GM18498 (cell line): Measurements from ENCODE around the gene TRAF2.

ENCODE experiments used
- ATAC-seq: cut with Tn5 transposase; IDR thresholded peaks from one replicate; pipeline ENCODE4 v1.9.1; 2021; ENCODE audit warnings: mild to moderate bottlenecking, moderate library complexity; ENCODE audit not compliant: unreplicated experiment

Gene TRAF2

DNA sequence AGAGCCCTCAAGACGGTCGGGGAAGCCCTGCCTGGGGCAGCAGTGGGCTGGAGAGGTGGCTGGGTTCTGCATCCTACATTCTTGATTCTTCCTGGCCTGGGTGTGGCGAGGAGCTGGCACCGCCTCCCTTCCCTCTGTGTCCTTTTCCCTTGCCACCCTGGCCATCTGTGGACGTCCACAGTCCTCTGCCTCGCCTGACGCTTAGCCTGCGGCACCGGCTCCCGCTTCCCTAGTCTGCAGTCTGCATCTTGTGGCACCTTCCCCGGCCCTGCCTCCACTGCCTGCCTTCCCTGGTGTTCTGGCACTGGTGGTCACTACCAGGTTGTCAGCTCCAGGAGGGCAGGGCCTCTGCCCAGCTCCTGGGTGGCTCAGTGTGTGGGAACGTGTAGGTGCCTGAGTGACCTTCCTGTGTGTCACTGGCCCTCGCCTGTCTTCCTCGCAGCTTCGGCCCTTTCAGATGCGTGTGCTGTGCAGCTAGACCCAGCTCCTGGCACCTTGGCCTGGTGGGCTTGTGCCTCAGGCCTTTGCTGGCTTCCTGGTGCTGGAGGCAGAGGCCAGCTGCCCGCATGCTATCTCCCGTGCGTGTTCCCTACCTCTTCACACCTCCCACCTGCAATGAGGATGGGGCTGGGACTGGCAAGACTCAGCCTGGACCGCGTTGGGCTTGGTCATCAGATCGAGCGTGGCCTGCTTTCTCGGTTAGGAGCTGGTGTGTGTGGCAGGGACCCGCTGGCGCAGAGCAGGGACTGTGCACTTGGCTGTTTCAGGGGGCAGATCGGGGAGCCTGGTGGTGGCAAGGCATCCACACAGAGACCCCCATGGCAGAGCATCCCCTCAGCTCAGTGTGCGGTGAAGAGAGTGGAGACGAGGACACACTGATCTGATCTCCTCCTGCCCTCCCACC is 20.9 kb downstream of the TRAF2 start:
- no peak for ATAC-seq

DNA sequence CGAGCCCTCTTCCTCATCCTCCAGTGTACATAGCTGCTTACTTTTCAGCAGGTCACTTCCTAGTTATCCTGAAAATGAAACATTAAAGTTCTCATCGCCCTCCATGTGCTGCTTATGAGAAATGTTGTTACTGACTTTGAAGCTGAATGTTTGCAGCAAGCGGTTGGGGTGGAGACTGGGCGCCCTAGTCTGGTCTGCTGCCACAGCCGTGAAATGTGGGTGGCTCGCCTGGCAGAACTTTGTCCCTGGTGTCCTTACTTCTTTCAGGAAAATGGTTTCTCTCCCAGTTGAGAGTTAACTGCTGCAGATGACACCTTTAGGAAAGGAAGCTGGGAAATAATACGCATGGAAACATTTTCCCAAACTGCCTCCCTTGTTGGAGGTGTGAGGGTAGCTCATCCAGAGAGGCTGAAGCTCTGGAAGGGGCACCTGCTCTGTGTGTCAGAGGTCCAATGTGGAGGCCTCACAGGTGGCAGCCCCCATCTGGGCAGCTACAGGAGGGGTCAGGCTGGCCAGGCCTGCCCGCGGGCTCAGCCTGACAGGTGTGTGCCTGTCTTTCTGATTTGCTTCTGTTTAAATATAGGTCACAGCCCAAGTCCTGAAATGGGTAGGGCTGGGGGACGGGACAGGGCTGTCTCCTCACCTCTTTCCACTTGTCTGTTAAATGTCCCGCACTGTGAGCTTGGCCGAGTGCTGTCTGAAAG is 24.0 kb downstream of the TRAF2 start:
- no peak for ATAC-seq

DNA sequence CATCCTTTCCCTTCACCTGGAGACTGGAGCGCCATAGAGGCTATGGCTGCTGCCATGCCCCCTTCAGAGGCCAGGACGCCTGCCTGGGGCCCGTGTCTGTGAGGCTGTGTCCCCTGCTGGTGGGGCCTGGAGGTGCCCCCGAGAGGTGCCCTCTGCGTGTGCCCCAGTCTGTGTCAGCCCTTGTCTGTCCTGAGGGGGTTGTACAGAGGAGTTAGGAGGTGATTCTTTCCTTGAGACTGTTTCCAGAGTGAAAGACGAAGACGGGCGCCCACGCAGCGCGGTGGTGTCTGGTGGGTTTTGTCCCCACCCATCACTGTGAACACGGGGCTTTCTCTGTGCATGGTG is 24.6 kb downstream of the TRAF2 start:
- no peak for ATAC-seq

DNA sequence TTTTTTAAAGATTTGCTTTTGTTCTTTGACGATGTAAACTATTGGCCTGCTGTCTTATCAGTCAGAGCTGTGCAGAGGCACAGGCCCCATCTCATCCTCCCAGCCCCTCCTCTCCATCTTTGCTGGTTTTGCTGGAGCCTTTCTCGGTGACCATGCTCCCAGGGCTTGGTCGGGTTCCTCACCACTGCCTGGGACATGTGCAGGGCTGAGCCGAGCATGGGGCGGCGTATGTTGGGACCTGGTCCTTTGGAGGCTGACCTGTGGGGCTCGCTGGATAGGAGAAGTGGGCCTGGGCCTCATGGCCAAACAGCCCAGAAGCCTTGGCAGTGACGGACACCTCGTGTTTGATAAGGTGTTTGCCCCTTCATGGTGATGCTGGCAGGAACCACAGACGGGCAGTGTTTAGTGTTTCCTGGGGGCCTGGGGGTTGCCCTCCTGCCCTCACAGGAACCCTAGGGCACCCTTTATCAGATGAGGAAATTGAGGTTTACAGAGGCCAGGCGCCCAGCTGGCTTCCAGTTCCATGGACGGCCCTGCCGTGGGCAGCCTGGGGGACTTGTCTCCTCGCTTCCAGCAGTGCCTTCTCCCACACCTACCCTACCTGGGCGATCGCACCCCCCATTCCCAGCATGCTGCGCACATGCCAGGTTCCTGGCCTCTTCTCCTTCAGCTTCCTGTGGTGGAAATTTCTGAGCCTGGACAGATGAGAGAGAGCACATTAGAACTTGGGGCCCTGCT is 27.6 kb downstream of the TRAF2 start:
- no peak for ATAC-seq

DNA sequence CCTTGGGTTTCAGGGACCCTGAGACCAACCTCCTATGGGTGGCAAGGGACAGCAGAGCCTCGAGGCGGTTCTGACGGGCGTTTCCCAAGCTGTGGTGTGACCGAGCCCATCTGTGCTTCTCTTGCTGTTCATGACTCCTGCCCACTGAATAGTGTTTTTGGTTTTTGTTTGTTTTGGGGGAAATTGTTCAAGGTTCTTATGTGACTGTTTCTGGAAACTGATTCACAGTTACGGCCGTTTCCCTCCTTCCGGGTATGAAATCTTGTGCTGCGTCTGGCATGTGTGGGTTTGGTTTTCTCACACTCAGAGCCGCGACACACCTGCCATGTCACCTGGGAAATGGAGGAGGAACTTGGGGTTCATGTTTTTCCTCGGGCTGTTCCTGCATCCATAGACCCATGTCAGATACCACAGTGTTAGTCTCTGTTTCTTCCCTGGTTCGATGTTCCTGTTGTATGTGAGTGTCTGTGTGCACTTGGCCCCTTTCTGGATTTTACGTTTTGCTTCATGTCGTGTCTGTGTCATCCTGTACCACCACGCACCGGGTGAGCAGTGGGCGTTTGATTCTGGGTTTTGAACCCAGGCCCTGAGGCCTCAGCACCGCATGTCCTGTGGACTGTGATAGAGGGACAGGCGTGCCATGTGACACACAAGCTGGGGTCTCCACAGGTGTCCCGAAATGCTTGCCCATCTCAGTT is 29.5 kb downstream of the TRAF2 start:
- no peak for ATAC-seq

DNA sequence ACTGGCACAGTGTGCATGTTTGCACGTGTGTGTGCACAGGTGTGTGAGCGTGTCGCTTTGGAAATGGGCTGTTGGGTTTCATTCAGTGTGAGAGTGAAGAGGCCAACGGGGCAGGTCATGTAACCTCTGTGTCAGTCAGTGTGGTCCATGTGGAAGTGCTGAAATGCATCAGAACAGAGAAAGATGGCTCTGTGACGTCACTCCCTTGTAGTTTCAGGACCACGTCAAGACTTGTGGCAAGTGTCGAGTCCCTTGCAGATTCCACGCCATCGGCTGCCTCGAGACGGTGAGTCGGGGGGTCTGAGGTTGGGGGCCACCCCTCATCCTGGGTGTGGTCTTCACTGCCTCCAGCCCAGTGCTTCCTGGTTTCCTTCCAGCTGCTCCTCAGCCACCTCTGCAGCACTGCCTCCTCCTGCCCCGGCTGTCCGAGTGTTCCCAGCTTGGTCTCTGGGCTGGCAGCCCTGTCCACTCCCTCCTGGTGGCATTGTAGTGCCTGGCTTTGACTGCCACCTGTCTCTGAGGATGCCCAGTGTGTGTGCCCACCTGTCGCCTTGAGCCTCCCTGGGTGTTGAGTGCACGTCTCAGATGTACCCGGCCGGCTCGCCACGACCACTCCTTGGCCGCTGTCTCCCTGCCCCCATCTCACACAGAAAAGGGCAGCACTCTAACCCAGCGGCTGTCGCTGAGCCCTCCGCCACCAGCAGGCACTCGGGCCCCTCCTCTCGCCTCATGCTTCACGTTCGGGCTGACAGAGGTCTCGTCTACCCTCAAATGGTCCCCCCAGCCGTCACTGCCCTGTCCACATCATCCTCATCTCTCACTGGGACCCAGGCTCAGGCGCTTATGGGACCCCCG is 30.2 kb downstream of the TRAF2 start:
- no peak for ATAC-seq

DNA sequence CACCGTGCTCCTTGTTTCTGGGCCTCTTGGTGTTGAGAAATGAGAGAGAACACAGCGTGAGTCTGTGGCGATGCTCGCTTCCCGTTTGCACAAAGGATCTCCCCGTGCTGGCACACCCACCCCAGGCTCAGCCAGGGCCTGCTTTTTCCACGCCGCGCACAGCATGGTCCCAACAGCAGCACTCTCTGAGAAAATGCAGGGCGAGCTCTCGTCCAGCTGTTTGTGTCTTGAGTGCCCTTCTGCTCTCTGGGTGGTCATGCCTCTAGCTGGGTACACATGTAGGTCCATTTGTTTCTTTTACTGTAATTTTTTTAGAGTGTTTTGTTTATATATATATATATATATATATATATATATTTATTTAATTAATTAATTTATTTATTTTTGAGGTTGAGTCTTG is 31.6 kb downstream of the TRAF2 start:
- ATAC-seq: no peak

DNA sequence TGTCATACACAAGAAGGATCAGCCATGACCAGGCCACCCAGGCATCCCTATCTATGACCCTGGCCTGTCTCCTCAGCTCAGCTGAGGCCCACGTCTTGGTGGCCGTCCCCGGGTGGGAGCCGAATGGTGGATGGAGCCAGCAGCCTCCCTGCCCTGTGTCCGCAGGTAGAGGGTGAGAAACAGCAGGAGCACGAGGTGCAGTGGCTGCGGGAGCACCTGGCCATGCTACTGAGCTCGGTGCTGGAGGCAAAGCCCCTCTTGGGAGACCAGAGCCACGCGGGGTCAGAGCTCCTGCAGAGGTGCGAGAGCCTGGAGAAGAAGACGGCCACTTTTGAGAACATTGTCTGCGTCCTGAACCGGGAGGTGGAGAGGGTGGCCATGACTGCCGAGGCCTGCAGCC is 33.8 kb downstream of the TRAF2 start:
- ATAC-seq: no peak

DNA sequence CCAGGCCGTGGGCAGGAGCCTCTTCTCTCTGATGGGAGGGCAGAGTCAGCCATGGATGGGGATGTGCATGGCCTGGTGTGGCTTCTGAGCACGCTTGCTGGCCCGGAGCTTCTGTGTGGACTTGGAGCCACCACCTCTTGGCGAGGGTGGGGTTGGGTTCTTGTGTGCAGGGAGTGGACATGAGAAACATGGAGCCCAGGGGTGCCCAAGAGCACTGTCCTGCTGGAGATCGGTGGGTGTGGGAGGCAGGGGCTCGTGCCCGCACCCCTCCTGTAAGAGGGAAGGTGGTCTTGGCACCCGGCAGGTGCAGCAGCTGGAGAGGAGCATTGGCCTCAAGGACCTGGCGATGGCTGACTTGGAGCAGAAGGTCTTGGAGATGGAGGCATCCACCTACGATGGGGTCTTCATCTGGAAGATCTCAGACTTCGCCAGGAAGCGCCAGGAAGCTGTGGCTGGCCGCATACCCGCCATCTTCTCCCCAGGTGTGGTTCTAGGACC is 34.5 kb downstream of the TRAF2 start:
- no peak for ATAC-seq

DNA sequence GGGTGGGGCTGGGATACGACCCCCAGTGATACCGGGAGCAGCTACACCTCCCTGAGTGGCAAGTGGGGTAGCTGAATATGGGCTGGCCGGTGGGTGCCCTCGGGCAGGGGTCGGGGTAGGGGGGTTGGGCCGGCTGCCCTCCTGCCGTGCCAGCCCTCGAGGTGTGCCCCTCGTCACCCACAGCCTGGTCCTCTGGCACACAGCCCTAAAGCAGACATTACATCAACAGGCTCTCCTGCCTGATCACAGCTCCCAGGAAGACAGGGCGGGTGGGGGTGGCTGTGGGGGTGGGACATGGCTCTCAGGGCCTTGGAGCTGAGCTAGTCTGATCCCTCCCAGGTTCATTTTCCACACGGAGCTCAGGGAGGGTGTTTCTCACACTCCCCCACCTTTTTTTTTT is 35.0 kb downstream of the TRAF2 start:
- no peak for ATAC-seq

DNA sequence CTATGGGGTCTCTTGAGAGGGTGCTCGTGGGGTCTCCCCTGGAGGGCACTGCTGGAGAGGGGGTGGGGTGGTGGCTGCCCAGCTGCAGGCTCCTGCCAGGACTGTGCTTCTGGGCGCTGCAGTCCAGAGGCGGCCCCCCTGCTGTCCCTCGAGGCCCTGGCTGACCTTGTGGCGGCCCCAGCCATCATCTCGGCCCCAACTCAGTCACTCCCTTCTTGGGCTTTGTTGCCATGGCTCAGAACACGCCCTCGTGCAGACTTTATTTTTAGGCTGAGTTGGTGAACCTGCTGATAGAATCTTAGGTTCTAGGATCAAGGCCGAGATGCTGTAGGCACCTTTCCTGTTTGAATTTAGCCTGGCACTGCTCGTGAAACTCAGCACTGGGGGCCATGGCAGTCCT is 35.4 kb downstream of the TRAF2 start:
- ATAC-seq: no peak

DNA sequence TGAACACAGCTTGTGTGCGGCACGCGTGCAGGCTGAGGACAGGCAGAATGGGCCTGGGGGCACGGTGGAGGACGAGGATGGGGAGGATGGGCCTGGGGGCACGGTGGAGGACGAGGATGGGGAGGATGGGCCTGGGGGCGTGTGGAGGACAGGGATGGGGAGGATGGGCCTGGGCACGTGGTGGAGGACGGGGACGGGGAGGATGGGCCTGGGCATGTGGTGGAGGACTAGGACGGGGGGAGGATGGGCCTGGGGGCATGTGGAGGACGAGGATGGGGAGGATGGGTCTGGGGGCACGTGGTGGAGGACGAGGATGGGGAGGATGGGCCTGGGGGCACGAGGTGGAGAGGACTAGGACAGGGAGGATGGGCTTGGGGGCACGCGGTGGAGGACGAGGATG is 36.2 kb downstream of the TRAF2 start:
- ATAC-seq: no peak

DNA sequence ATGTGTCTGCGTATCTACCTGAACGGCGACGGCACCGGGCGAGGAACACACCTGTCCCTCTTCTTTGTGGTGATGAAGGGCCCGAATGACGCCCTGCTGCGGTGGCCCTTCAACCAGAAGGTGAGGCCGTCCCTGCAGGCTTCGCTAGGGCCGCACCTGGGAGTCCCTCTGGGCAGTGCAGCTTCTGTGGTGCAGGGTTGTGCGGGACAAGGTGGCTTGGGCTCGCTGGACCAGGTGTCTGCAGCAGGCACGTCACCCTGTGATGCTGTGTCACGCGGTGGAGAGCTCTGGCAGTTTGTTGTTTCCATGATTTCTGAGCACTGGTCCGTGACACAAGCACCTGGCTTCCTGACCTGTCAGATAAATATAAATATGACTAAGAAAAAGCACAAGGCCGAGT is 37.6 kb downstream of the TRAF2 start:
- ATAC-seq: no peak

DNA sequence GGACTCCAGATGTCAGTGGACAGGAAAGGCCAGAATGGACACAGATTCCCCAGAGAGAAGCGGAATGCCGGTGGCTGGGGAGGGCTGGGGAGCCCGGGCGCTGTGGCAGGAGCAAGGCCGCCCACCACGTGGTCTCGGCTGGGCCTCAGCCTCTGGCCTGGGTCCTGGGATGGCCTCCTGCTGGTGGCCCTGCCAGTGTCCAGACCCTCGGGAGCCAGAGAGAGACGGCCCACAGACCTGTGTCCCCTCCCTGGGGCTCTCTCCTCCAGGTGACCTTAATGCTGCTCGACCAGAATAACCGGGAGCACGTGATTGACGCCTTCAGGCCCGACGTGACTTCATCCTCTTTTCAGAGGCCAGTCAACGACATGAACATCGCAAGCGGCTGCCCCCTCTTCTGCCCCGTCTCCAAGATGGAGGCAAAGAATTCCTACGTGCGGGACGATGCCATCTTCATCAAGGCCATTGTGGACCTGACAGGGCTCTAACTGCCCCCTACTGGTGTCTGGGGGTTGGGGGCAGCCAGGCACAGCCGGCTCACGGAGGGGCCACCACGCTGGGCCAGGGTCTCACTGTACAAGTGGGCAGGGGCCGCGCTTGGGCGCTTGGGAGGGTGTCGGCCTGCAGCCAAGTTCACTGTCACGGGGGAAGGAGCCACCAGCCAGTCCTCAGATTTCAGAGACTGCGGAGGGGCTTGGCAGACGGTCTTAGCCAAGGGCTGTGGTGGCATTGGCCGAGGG is 39.3 kb downstream of the TRAF2 start:
- ATAC-seq: no peak

DNA sequence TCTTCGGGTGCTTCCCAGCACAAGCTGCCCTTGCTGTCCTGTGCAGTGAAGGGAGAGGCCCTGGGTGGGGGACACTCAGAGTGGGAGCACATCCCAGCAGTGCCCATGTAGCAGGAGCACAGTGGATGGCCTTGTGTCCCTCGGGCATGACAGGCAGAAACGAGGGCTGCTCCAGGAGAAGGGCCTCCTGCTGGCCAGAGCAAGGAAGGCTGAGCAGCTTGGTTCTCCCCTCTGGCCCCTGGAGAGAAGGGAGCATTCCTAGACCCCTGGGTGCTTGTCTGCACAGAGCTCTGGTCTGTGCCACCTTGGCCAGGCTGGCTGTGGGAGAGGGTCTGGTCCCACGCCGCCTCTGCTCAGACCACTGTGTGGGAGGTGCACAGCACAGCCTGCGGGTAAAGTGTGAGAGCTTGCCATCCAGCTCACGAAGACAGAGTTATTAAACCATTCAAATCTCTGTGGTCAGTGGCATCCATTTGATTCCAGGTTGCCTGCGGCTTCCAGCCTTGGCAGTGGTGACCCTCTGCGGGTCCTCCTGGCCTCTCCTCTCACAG is 39.9 kb downstream of the TRAF2 start:
- no peak for ATAC-seq

DNA sequence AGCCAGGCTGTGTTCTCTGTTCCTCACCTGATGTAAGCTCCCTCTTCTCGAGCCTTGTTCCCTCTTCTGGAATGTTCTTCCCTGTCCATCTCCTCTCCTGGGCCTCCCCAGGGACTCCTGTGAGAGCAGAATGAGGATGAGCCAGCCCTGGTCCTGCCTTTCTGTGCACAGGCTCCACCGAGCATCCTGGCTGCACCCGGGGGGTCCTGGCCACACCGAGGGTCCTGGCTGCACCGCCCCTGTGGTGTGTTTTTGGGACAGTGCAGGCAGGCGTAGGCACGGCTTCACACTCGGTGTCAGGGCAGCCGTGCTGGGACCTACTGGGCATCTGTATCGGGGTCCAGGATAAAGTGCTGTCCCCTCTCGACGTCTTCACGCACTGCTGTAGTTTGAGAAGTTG is 40.4 kb downstream of the TRAF2 start:
- no peak for ATAC-seq

DNA sequence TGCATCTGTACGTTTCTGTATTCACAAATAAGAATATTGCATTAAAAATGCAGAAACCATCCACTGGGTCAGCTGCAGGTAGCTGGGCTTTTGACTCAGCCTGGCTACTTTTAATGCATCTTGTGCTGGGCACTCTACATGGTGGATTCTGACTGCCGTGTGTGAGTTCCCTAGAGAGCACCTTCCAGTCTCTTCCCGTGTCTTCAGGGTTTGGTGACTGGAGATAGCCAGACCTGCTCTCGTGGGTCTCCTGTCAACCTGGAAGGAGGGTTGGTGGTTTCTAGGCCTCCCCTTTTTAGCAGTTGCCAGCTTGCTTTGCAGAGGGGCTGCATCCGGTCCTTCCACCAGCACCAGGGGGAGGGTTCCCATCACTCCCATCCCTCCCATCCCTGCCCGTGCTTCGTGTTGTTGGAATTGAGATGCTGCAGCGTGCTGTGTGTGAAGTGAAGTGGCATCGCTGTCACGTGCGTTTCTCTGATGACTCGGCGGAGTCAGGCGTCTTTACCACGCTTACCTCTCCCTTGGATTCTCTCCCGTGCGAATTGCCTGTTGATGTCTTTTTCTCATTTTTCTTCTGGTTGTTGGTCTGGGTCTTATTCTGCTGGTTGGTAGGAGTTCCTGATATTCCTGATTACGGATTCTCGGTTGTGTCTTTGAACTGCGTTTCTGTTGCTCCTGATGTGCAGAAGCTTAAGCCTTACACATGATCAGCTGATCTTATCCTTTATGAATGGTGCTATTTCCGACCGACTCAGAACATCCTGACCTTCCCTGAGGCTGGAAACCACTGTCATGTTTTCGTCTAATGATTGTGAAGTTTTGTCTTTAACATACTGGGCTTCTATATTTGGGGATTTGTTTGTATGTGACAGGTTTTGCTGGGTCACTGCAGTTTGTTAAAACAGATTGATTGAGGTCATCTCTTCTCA is 41.3 kb downstream of the TRAF2 start:
- ATAC-seq: no peak

DNA sequence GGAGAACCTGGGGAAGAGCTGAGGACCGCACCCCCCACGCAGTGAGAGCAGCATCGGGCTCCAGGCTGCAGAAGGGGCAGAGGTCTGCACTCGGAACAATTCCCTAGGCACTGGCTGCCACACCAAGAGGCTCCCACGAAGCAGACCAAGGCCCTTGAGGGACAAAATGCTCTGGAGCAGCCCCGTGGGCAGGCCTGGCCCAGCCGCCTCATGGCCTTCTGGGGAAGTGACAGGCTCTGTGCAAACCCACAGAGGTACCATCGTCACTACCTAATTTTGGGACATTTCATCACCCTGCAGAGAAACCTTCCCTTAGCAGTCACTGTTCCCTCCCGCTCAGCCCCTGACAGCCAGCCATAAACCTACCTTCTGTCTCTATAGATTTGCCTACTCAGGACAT is 42.3 kb downstream of the TRAF2 start:
- no peak for ATAC-seq
